Keratinocyte (primary cell): ENCODE measurements around the gene ICAM2.

Source experiments
- EZH2 ChIP-seq: IDR thresholded peaks from one replicate; pipeline ENCODE4 v1.6.1; 2012; ENCODE audit warnings: inconsistent platforms, mild to moderate bottlenecking, low read length, moderate library complexity
- TF ChIP-seq, protein P1 (sequence below), 3 experiments: IDR thresholded peaks in 1 of 3; conservative IDR thresholded peaks in 1 of 3; optimal IDR thresholded peaks in 1 of 3; 2 replicates in 2 of 3; 3 replicates in 1 of 3; pipeline versions ENCODE3 to v1.5.1; 2011; ENCODE audit warnings: low read length in 3 of 3, mild to moderate bottlenecking in 3 of 3, moderate library complexity in 2 of 3, control low read depth in 1 of 3, inconsistent platforms in 1 of 3; ENCODE audit not compliant: insufficient read depth in 2 of 3; ENCODE audit errors: extremely low read depth in 1 of 3

DNA sequence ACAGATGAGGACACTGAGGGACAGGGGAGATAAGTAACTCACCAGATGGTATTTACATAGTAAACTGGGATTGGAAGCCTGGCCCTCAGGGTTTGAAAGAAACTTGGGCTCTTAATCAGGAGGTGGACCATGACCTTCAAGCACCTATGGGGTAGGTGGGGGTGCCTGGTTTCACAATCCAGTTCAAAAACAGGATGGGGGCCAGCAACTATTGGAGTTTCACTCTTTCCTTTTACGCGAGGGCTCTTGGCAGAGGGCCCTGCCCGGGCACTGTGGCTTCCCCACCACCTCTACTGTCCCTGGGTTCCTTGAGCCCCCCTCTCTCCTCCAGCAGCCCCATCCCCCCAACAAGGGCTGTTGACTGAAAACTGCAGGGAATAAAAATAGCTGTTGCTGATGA lies 33.6 kb downstream of the ICAM2 start:
- TF ChIP-seq, protein P1, sequence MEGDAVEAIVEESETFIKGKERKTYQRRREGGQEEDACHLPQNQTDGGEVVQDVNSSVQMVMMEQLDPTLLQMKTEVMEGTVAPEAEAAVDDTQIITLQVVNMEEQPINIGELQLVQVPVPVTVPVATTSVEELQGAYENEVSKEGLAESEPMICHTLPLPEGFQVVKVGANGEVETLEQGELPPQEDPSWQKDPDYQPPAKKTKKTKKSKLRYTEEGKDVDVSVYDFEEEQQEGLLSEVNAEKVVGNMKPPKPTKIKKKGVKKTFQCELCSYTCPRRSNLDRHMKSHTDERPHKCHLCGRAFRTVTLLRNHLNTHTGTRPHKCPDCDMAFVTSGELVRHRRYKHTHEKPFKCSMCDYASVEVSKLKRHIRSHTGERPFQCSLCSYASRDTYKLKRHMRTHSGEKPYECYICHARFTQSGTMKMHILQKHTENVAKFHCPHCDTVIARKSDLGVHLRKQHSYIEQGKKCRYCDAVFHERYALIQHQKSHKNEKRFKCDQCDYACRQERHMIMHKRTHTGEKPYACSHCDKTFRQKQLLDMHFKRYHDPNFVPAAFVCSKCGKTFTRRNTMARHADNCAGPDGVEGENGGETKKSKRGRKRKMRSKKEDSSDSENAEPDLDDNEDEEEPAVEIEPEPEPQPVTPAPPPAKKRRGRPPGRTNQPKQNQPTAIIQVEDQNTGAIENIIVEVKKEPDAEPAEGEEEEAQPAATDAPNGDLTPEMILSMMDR (optimal IDR thresholded peaks at IDR 0.05 in 1 of 3, IDR thresholded peaks at IDR 0.05 in 1 of 3, conservative IDR thresholded peaks at IDR 0.05 in 1 of 3; ENCODE audit: extremely low read depth in 1 of 3, insufficient read depth in 2 of 3, low read length in 3 of 3) = no peak
- no peak for TF ChIP-seq EZH2
